GM19035 (cell line): ENCODE measurements around the gene PDZD11.
"Not testable (repeated sequence)": the region's sequence is repeated elsewhere in the genome, so short reads cannot be mapped to it uniquely, and the experiment has no call there.

Experiments used
- ATAC-seq: cut with Tn5 transposase; IDR thresholded peaks from one replicate; pipeline ENCODE4 v1.9.1; 2021; ENCODE audit not compliant: unreplicated experiment

The PDZD11 gene, protein sequence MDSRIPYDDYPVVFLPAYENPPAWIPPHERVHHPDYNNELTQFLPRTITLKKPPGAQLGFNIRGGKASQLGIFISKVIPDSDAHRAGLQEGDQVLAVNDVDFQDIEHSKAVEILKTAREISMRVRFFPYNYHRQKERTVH

GRCh38 chrX:70289793-70290770 lies at the start of gene PDZD11, which contains the start of gene KIF4A:
TSS of gene PDZD11 (minus strand) at chrX:70289927. CDS start at chrX:70289341, 586 bp downstream.
TSS of gene KIF4A (plus strand) at chrX:70290104. CDS start at chrX:70290459, 355 bp downstream.
- peak; percentile 94 for ATAC-seq

GRCh38 chrX:70338290-70338689 lies 48.6 kb upstream of the PDZD11 start:
- ATAC-seq = no peak

DNA sequence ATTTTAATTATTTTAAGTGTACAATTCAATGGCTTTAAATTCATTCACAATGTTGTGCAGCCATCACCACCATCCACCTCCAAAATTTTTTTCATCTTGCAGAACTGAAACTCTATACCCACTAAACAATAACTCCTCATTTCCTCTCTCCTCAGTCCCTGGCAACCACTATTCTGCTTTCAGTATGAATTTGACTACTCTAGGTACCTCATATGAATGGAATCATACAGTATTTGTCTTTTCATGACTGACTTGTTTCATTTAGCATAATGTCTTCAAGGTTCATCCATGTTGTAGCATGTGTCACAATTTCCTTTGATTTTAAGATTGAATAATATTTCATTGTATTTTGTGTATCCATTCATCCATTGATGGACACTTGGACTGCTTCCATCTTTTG lies 47.0 kb upstream of the PDZD11 start:
- peak; percentile 100 for ATAC-seq

DNA sequence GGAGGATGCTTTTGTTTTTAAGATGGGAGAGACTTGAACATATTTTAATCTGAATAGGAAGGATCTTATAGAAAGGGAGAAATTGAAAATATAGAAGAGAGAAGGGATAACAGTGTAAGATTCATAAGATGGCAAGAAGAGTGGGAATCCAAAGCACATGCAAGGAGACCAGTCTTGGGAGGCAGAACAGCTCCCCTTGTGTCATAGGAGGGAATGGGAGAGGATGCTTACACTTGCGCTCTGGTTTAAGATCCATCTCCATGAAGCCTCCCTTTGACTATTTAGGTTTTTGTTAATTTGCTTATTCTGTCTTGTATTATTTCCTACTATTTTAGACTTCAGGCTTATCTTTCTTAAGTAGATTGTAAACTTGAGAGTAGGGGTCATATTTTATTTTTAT lies 42.9 kb upstream of the PDZD11 start:
- no peak for ATAC-seq

DNA sequence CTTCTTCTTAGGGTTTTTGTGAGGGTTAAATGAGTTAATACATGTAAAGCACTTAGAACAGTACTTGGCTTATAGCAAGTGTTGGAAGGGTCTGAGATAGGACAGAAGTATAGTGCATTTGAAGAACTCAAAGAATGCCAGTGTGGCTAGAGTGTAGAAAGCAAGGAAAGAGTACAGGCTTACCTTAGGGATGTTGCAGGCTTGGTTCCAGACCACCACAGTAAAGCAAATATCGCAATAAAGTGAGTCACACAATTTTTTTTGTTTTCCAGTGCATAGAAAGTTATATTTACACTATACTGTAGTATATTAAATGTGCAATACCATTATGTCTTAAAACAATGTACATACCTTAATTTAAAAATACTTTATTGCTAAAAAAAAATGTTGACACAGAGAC lies 41.4 kb upstream of the PDZD11 start:
- no peak for ATAC-seq

- ATAC-seq = no peak
These were observed 34.6 kb upstream of the PDZD11 start for GRCh38 chrX:70324326-70324725.

- ATAC-seq = not testable (repeated sequence)
These were observed 33.9 kb upstream of the PDZD11 start for GRCh38 chrX:70323628-70324027.

DNA sequence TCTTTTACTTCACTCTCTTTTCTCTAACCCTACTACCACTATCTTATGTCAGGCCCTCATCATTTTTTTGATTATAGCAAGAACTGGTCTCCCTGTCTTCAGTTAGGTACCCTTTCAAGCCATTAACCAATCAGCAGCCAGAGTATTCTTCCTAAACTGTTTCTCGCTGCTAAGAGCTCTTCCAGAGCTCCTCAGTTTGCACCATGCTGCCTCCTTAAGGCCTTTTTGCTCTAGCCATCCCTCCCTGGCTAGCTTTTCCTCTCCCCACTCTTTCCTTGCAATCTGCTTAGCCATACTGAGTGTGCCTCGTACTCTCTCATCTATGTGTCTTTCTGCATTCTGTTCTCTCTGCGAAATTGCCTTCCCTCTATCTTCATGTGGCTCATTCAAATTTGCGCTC lies 33.1 kb upstream of the PDZD11 start:
- ATAC-seq = no peak

- no peak for ATAC-seq
These were observed 23.8 kb upstream of the PDZD11 start for GRCh38 chrX:70313503-70313902.

DNA sequence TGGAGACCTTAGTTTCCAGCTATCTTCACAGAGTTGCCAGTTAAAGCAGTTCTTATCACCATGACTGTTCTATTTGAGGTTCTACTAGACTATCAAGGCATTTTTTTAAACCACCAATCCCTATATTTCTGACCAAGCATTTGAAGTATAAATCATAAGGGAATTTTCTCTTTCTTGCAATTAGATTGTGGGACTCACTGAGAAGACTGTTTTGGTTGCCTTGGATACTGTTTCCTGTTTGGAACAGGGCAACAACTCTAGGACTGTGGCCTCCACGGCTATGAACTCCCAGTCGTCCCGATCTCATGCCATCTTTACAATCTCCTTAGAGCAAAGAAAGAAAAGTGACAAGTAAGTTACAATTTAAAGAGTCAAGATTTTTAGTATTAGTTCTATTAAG lies 12.0 kb upstream of the PDZD11 start:
- ATAC-seq = no peak

- no peak for ATAC-seq
These were observed 3.9 kb upstream of the PDZD11 start for GRCh38 chrX:70293621-70294020.

DNA sequence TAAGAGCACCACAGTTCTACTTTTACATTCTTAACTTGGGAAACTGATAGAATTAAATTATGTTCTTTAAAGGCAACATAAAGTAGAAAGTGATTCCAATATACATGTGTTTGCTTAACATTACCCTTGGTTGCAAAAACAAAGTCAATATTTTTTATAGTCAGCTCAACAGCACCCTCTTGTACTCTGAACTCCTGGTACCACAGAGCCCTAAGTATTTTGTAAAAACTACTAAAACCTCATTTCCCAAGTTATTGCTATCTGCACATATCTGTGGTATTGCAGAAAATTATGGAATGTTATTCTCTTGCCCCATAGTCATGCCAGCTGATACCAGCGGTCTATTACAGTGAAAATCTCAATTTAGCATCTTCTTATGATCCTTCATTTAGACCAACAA lies 3.1 kb upstream of the PDZD11 start:
- no peak for ATAC-seq

GRCh38 chrX:70289168-70289792 lies 447 bp downstream of the PDZD11 start:
- ATAC-seq = no peak

- no peak for ATAC-seq
These were observed 7.8 kb downstream of the PDZD11 start, which contains the start of gene RAB41 for GRCh38 chrX:70281951-70282350. TSS of gene RAB41 (plus strand) at chrX:70282172. CDS start at chrX:70282218, 46 bp downstream.

DNA sequence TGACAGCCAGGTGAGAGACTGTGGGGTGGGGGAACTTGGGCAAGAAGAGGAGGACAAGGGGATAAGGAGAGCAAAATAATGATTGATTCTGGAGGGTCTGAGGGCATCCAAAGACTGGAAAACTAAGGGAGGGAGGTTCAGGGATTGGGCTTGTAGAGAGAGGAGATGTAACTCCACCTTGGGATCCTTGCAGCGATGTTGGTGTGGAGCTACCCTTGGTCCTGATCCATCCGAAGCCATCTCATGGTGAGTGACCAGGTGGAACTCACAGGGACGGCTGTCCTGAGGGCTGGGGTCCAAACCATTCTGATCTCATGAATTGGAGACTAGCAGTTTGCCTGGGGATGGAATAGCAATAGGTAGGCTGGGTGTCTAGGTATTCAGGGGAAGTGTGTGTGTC lies 9.2 kb downstream of the PDZD11 start:
- no peak for ATAC-seq

DNA sequence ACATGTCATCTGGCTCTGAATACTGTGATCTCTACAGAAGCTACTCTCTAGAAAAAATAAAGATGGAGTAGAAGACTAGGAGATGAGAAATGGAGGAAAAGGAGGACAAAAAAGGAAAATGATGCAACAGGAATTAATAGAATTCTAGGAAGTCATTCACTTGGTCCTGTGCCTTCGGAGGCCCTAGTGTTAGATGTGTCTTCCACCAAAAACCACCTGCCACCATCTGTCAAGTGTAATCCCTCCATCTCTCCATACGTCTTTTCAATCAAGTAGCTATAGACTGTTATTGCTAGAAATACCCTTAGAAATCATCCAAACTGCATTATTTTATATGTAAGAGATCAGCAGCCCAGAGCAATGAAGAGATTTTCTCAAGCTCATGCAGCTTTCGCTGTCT lies 10.6 kb downstream of the PDZD11 start:
- no peak for ATAC-seq

DNA sequence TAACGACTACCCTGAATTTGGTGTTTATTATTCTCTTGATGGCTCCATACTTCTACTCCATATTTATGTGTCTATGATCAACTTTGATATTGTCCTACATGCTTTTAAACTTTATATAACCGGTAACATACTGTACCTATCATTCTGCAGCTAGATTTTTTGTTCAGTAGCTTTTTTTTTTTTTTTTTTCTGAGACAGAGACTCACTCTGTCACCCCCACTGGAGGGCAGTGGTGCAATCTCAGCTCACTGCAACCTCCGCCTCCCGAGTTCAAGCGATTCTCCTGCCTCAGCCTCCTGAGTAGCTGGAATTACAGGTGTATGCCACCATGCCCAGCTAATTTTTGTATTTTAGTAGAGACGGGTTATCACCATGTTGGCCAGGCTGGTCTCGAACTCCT lies 15.7 kb downstream of the PDZD11 start:
- ATAC-seq = not testable (repeated sequence)

DNA sequence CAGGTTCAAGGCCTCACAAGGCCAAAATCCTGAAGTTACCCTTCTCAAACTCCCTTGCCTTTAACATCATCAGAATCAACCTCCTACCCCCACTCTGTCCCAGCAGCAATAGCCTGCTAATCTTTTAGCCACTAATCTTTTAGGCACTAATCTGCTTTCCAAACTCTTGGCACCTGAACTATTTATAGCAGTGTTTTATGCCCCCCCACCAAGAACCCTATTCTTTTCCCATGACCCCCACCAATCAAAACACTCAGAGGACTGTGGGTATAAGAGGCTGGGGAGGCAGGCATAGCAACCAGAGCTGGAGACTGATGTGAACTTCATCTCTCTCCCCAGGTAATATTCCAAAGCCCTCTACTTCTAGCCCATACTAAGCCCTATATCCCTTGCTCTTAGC lies 21.7 kb downstream of the PDZD11 start, which contains the start of gene ARR3:
Gene ARR3, plus strand, starts transcription at position 301 of the 400 bp plus-strand sequence. CDS start 1,052 bp downstream, outside the sequence.
- no peak for ATAC-seq

GRCh38 chrX:70264784-70265183 lies 24.9 kb downstream of the PDZD11 start:
- ATAC-seq = no peak

- no peak for ATAC-seq
These were observed 26.7 kb downstream of the PDZD11 start for GRCh38 chrX:70262952-70263567.

GRCh38 chrX:70260104-70260503 lies 29.6 kb downstream of the PDZD11 start, which contains the start of gene P2RY4:
TSS of gene P2RY4 (minus strand) at chrX:70260204. CDS start at chrX:70259624, 580 bp downstream.
- no peak for ATAC-seq
